Endothelial cell of umbilical vein (primary cell): ENCODE results near the gene IFNL3. TPM values are rescaled to one million over a fixed set of nuclear protein-coding genes. Genes with fewer than 3 reads are reported as not detected.
"Not testable (repeated sequence)": the region's sequence is repeated elsewhere in the genome, so short reads cannot be mapped to it uniquely, and the experiment has no call there.

Experiments
- BruUV-seq: library from RNA; stranded (reverse); fragments of 400-500 nt; replicated peaks from 2 replicates; lab custom pipeline; 2021; lab: Mats Ljungman, UMichigan
- CTCF ChIA-PET: fragments of 300-600, 350-600 bp; sonication (Branson Sonifier 250); formaldehyde crosslinking; loops from one replicate; lab custom pipeline; 2021; ENCODE audit warnings: antibody characterized with exemption, inconsistent platforms; lab: Charles Lee
- POLR2A ChIA-PET: fragments of 300-600, 350-600 bp; sonication (Branson Sonifier 250); formaldehyde crosslinking; loops from one replicate; lab custom pipeline; 2021; ENCODE audit warnings: antibody characterized with exemption, inconsistent platforms; lab: Charles Lee
- DNase-seq: peaks from one replicate; pipeline ENCODE4 v3.0.0-alpha.2; 2011; ENCODE audit warnings: low read depth, low spot score
- FAIRE-seq: peaks from 2 replicates; lab custom pipeline; 2011; peaks lifted over from hg19 to GRCh38; lab: Jason Lieb, UNC
- H2AFZ ChIP-seq: 2 replicates; pipeline ENCODE4 v1.6.0; 2012; ENCODE audit warnings: low read depth, low read length, control low read depth, inconsistent platforms
- H3K27ac ChIP-seq: 2 replicates; pipeline ENCODE4 v1.5.1; 2011; ENCODE audit warnings: low read depth, mild to moderate bottlenecking, control low read depth, low read length, moderate library complexity; ENCODE audit not compliant: insufficient read depth
- H3K27me3 ChIP-seq, 2 experiments: 2 replicates each; pipeline versions ENCODE4 v1.6.0 to v1.6.1; 2011; ENCODE audit warnings: low read length in 2 of 2, mixed read lengths in 1 of 2; ENCODE audit not compliant: control insufficient read depth in 2 of 2, insufficient read depth in 2 of 2
- H3K36me3 ChIP-seq, 2 experiments: 2 replicates in 1 of 2; 3 replicates in 1 of 2; pipeline ENCODE4 v1.5.1; 2011; ENCODE audit warnings: low read length in 2 of 2, mild to moderate bottlenecking in 1 of 2, moderate library complexity in 1 of 2; ENCODE audit not compliant: control insufficient read depth in 2 of 2, insufficient read depth in 2 of 2; ENCODE audit errors: extremely low read depth in 1 of 2
- H3K4me1 ChIP-seq: 3 replicates; pipeline ENCODE4 v1.5.1; 2011; ENCODE audit warnings: mild to moderate bottlenecking, low read length; ENCODE audit not compliant: control insufficient read depth, insufficient read depth; ENCODE audit errors: extremely low read depth
- H3K4me2 ChIP-seq: 2 replicates; pipeline ENCODE4 v1.6.1; 2011; ENCODE audit warnings: low read length, control low read depth, mixed read lengths; ENCODE audit not compliant: insufficient read depth
- H3K4me3 ChIP-seq, 3 experiments: fragments of 200-600 bp in 1 of 3; sonication (generic), shearing (Covaris generic) in 1 of 3; replicated peaks in 1 of 3; 2 replicates each; pipeline ENCODE4 v1.5.1; 2011 to 2016; ENCODE audit warnings: control low read depth in 3 of 3, low read length in 3 of 3, mild to moderate bottlenecking in 2 of 3, inconsistent platforms in 1 of 3, low read depth in 1 of 3, moderate library complexity in 1 of 3; ENCODE audit not compliant: insufficient read depth in 1 of 3
- H3K79me2 ChIP-seq: 2 replicates; pipeline ENCODE4 v1.6.0; 2012; ENCODE audit warnings: low read length, inconsistent platforms; ENCODE audit not compliant: control insufficient read depth, insufficient read depth
- H3K9ac ChIP-seq: replicated peaks from 2 replicates; pipeline ENCODE3; 2011; ENCODE audit warnings: low read length, control low read depth; ENCODE audit not compliant: insufficient read depth; ENCODE audit errors: extremely low read depth
- H3K9me1 ChIP-seq: replicated peaks from 3 replicates; pipeline ENCODE4 v1.6.0; 2011; ENCODE audit warnings: mild to moderate bottlenecking, low read length; ENCODE audit not compliant: control insufficient read depth, insufficient read depth; ENCODE audit errors: extremely low read depth
- H3K9me3 ChIP-seq: replicated peaks from 2 replicates; pipeline ENCODE4 v1.5.1; 2012; ENCODE audit warnings: low read length, inconsistent platforms; ENCODE audit not compliant: control insufficient read depth, insufficient read depth
- H4K20me1 ChIP-seq: replicated peaks from 2 replicates; pipeline ENCODE3; 2011; ENCODE audit warnings: mild to moderate bottlenecking, low read length; ENCODE audit not compliant: control insufficient read depth, insufficient read depth; ENCODE audit errors: extremely low read depth
- EZH2 ChIP-seq: IDR thresholded peaks from 2 replicates; pipeline ENCODE4 v1.6.1; 2012; ENCODE audit warnings: borderline replicate concordance, low read depth, mild to moderate bottlenecking, moderate library complexity, low read length, inconsistent platforms; ENCODE audit not compliant: severe bottlenecking
- FOS ChIP-seq: IDR thresholded peaks from 2 replicates; pipeline ENCODE4 v1.6.1; 2011; ENCODE audit warnings: mild to moderate bottlenecking, low read length, moderate library complexity, borderline replicate concordance; ENCODE audit not compliant: insufficient read depth
- GATA2 ChIP-seq: IDR thresholded peaks from 2 replicates; pipeline ENCODE4 v1.7.0; 2011; ENCODE audit warnings: low read depth, mild to moderate bottlenecking, moderate library complexity, mixed read lengths, low read length; ENCODE audit not compliant: insufficient read length, insufficient read depth
- JUN ChIP-seq: IDR thresholded peaks from 2 replicates; pipeline ENCODE4 v1.6.1; 2011; ENCODE audit warnings: borderline replicate concordance, low read depth; ENCODE audit not compliant: insufficient read length, insufficient read depth
- MAX ChIP-seq: IDR thresholded peaks from 2 replicates; pipeline ENCODE4 v1.6.1; 2011; ENCODE audit not compliant: insufficient read depth, insufficient read length
- MYC ChIP-seq: IDR thresholded peaks from one replicate; pipeline ENCODE4 v1.6.1; 2011; ENCODE audit warnings: mild to moderate bottlenecking, low read depth, low read length
- POLR2A ChIP-seq: IDR thresholded peaks from 2 replicates; pipeline ENCODE4 v1.6.1; 2012; ENCODE audit warnings: low read depth, mild to moderate bottlenecking, control low read depth, low read length
- POLR2AphosphoS5 ChIP-seq: IDR thresholded peaks from 2 replicates; pipeline ENCODE4 v1.6.1; 2012; ENCODE audit warnings: low read depth, mild to moderate bottlenecking, control low read depth, low read length, moderate library complexity; ENCODE audit not compliant: insufficient read depth
- dilution Hi-C: fragments of 300-500 bp; cut with MboI; formaldehyde crosslinking; loops from one replicate; pipeline ENCODE4 v1.15.0; 2019; ENCODE audit warnings: low sequenced_read_pairs; ENCODE audit not compliant: extremely low pct_ligation_motif_present
- intact Hi-C: fragments of 100-400 bp; cut with micrococcal nuclease; formaldehyde crosslinking; loops from one replicate; pipeline ENCODE4 v1.10.0; 2022
- polyA plus RNA-seq, 4 experiments: library from polyadenylated mRNA; depleted of rRNA in 3 of 4; stranded (reverse) in 3 of 4; unstranded in 1 of 4; fragments of >200 nt; gene quantifications; 2 replicates each; pipeline versions ENCODE4 v1.2.1 to v1.2.3, GENCODE V29; 2011 to 2012; ENCODE audit warnings: missing spikeins in 1 of 4
- total RNA-seq: library from RNA; stranded (reverse); gene quantifications from 2 replicates; pipeline ENCODE4 v1.2.3, GENCODE V29; 2021
- TF ChIP-seq, protein P1 (sequence below), 2 donors: IDR thresholded peaks; 1 replicate in 1 of 2; 2 replicates in 1 of 2; pipeline ENCODE4 v1.5.1; 2011; ENCODE audit warnings: low read length in 2 of 2, mild to moderate bottlenecking in 2 of 2, moderate library complexity in 2 of 2, control low read depth in 1 of 2, inconsistent platforms in 1 of 2, low read depth in 1 of 2; ENCODE audit not compliant: insufficient read depth in 1 of 2; ENCODE audit errors: extremely low read depth in 1 of 2

The IFNL3 gene
- total and polyA plus RNA-seq, 2 donors (not counting 3 experiments of a cell fraction or from before 2014, with no cell fraction given): not detected

DNA sequence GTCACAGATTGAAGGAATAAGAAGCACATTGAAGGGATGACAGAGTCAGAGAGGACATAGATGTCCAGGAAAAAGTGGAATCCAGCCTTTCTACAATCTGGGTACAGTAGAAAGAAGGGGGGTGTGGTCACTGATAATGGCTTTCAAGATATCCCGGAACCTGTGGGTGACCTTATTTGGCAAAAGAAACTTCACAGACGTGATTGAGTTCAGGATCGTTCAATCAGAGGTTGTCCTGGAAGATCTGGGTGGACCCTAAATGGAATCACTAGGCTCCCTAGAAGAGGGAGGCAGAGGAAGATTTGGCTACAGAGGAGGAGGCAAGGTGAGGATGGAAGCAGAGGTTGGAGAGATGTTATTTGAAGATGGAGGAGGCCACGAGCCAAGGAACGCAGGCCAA lies 27.7 kb downstream of the IFNL3 start:
- CTCF ChIA-PET: interaction anchor here (1.7 kb wide), 1 partner anchor 165 kb away, joined by 4 read pairs; no protein-coding TSS in a partner anchor
- dilution Hi-C loops (no loop called here), intact Hi-C loops (no loop called here)
- POLR2A ChIA-PET: no interaction called here
- no peak overlapping the region for H3K4me2 ChIP-seq
- H2AFZ ChIP-seq: no peak overlapping the region
- H3K79me2 ChIP-seq: no peaks in the 10 kb centered on the region
- H4K20me1 ChIP-seq: no peaks in the 10 kb centered on the region
- no peak for FAIRE-seq
- H3K4me3 ChIP-seq: no peak overlapping the region
- no peaks in the 10 kb centered on the region for H3K9me1 ChIP-seq
- DNase-seq: no peak
- TF ChIP-seq FOS (no peak), MAX (no peak), POLR2A (no peak), JUN (no peak), EZH2 (no peak), POLR2AphosphoS5 (no peak), MYC (no peak), GATA2 (no peak)
- TF ChIP-seq, protein P1, sequence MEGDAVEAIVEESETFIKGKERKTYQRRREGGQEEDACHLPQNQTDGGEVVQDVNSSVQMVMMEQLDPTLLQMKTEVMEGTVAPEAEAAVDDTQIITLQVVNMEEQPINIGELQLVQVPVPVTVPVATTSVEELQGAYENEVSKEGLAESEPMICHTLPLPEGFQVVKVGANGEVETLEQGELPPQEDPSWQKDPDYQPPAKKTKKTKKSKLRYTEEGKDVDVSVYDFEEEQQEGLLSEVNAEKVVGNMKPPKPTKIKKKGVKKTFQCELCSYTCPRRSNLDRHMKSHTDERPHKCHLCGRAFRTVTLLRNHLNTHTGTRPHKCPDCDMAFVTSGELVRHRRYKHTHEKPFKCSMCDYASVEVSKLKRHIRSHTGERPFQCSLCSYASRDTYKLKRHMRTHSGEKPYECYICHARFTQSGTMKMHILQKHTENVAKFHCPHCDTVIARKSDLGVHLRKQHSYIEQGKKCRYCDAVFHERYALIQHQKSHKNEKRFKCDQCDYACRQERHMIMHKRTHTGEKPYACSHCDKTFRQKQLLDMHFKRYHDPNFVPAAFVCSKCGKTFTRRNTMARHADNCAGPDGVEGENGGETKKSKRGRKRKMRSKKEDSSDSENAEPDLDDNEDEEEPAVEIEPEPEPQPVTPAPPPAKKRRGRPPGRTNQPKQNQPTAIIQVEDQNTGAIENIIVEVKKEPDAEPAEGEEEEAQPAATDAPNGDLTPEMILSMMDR (IDR thresholded peaks at IDR 0.05; ENCODE audit: extremely low read depth in 1 of 2, insufficient read depth in 1 of 2, low read depth in 1 of 2, low read length in 2 of 2): no peak
- H3K9ac ChIP-seq: no peak overlapping the region
- H3K9me3 ChIP-seq: no peaks in the 10 kb centered on the region
- H3K27ac ChIP-seq: no peak overlapping the region
- H3K27me3 ChIP-seq: peaks cover 0 to 2% of the 10 kb centered on the region in 2 experiments
- BruUV-seq: no TSS peak
- no peaks in the 10 kb centered on the region for H3K4me1 ChIP-seq
- H3K36me3 ChIP-seq: no peaks in the 10 kb centered on the region

- H3K27me3 ChIP-seq, POLR2A ChIA-PET, intact Hi-C loops, dilution Hi-C loops, H4K20me1 ChIP-seq, H2AFZ ChIP-seq, DNase-seq, BruUV-seq, H3K4me2 ChIP-seq, H3K4me3 ChIP-seq, H3K27ac ChIP-seq, H3K4me1 ChIP-seq, H3K9ac ChIP-seq, H3K9me3 ChIP-seq, H3K79me2 ChIP-seq, H3K9me1 ChIP-seq, FAIRE-seq, H3K36me3 ChIP-seq: not testable (repeated sequence)
- CTCF ChIA-PET: interaction anchor here (0.9 to 1.1 kb wide), 2 partner anchors 12 to 93 kb away, joined by 3 to 4 read pairs; no protein-coding TSS in a partner anchor
These were observed 29.5 kb downstream of the IFNL3 start for GRCh38 chr19:39215323-39215722.
